ENCODE data around the gene DPEP1.

DPEP1 gene

DNA sequence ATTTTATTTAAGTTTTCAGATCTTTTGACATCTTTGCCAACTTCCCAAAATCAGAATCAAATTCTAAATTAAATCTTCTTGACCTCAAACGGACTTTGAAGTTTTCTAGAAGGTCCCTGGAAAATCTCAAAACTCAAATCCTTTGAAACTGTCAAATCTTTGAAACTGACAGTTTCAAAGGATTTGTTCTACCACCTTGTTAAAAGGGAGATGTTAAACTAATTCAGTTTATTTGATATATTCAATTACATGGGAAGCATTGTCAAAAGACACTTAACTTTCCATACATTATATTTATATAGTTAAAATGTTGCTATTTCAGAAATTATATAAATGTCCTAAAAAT lies 3.4 kb upstream of the DPEP1 start:
- Histone ChIP-seq H3K27me3 (no peaks in the 10 kb centered on the region), H3K27ac (no peak overlapping the region)
- TF ChIP-seq, protein P1, sequence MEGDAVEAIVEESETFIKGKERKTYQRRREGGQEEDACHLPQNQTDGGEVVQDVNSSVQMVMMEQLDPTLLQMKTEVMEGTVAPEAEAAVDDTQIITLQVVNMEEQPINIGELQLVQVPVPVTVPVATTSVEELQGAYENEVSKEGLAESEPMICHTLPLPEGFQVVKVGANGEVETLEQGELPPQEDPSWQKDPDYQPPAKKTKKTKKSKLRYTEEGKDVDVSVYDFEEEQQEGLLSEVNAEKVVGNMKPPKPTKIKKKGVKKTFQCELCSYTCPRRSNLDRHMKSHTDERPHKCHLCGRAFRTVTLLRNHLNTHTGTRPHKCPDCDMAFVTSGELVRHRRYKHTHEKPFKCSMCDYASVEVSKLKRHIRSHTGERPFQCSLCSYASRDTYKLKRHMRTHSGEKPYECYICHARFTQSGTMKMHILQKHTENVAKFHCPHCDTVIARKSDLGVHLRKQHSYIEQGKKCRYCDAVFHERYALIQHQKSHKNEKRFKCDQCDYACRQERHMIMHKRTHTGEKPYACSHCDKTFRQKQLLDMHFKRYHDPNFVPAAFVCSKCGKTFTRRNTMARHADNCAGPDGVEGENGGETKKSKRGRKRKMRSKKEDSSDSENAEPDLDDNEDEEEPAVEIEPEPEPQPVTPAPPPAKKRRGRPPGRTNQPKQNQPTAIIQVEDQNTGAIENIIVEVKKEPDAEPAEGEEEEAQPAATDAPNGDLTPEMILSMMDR (IDR thresholded peaks at IDR 0.05), result no peak

DNA sequence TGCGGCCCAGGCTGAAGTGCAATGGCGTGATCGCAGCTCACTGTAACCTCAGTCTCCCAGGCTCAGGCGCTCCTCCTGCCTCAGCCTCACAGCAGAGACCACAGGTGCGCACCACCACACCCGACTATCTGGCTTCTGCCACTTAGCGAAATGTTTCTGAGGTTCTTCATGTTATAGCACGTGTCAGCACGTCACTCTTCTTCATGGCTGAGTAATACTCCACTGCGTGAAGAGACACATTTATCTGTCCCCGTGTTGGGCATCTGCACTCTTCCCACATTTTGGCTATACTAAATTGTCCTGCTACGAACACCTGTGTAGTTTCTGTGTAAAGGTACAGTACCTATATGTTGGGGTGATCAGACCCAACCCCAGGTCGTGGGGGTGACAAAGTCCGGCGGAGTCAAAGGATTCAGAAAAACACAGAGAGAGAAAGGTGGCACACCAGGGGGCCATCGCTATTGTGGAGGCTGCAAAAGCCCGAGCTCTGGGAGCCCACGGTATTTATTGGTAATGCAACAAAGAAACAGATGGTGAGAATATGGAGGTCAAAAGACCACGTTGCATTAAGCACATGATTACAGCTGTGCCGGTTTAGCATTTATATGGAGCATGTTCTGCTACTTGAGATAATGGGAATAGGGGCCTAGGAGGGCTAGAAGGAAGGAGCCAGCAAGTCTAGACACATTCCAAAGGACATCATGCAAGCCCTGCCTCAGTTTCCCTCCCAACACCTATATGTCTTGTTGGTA lies 851 bp upstream of the DPEP1 start:
- H3K27me3 ChIP-seq, result no peaks in the 10 kb centered on the region
- H3K4me1 ChIP-seq (ENCODE audit: control insufficient read depth in 1 of 2, insufficient read depth in 1 of 2, low read depth in 1 of 2, low read length in 1 of 2), result no peaks in the 10 kb centered on the region
- H3K9me3 ChIP-seq, result no peaks in the 10 kb centered on the region
- no peak overlapping the region for H3K27ac ChIP-seq
- TF ChIP-seq, protein P1 (IDR thresholded peaks at IDR 0.05), result no peak
- no peaks in the 10 kb centered on the region for H3K36me3 ChIP-seq
- no peak overlapping the region for H3K4me3 ChIP-seq (ENCODE audit: low read depth in 1 of 2, low read length in 1 of 2)

More for the DNA sequence above, 3.4 kb upstream of the DPEP1 start:
- H3K9me3 ChIP-seq, result no peaks in the 10 kb centered on the region
- no peaks in the 10 kb centered on the region for H3K4me1 ChIP-seq (ENCODE audit: control insufficient read depth in 1 of 2, insufficient read depth in 1 of 2, low read depth in 1 of 2, low read length in 1 of 2)
- no peaks in the 10 kb centered on the region for H3K36me3 ChIP-seq
- H3K4me3 ChIP-seq (ENCODE audit: low read depth in 1 of 2, low read length in 1 of 2), result no peak overlapping the region

DNA sequence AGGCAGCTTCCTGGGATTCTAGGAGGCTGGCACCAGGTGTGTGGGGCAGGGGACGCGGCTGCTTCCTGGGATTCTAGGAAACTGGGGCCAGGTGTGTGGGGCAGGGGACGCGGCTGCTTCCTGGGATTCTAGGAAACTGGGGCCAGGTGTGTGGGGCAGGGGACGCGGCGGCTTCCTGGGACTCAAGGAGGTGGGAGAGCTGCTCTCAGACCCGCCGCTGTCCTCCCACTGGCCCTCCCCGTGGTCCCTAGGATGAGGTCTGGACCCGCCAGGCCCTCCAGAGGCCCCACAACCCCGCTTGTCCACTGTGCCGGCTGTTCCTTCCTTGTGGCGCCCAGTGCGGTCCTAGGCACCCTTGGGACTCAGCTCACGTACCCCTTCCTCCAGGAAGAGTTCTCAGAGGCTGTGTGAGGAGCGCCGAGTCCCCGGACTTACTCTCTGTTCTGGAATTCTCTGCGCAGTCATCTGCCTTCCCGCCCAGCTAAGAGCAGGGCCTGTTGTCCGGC lies 565 bp downstream of the DPEP1 start:
- no peaks in the 10 kb centered on the region for H3K4me1 ChIP-seq (ENCODE audit: control insufficient read depth in 1 of 2, insufficient read depth in 1 of 2, low read depth in 1 of 2, low read length in 1 of 2)
- H3K4me3 ChIP-seq (ENCODE audit: low read depth in 1 of 2, low read length in 1 of 2), result no peak overlapping the region
- TF ChIP-seq, protein P1 (IDR thresholded peaks at IDR 0.05), result no peak
- H3K9me3 ChIP-seq, result no peaks in the 10 kb centered on the region
- no peaks in the 10 kb centered on the region for H3K36me3 ChIP-seq
- H3K27me3 ChIP-seq, result no peaks in the 10 kb centered on the region
- H3K27ac ChIP-seq, result no peak overlapping the region

DNA sequence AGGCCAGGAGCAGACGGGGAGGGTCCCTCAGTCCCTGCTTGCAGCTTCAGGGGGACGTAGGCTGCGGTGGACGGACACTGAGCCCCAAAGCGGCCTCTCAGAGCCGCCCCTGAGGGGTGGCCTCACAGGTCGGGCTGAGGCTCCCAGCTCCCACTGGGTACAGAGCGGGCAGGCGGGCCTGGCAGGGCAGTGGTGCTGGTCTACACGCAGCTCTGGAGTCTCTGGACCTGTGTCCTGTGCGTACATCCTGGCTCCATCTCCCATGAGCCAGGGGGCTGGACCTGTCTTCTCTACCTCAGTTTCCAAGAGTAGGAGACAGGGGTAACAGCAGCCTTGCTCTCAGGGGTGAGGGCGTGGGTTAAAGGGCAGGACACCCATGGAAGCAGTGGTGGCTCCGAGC lies 1.7 kb downstream of the DPEP1 start:
- Histone ChIP-seq H3K4me3 (ENCODE audit: low read depth in 1 of 2, low read length in 1 of 2) (no peak overlapping the region), H3K36me3 (no peaks in the 10 kb centered on the region), H3K27me3 (no peaks in the 10 kb centered on the region), H3K4me1 (ENCODE audit: control insufficient read depth in 1 of 2, insufficient read depth in 1 of 2, low read depth in 1 of 2, low read length in 1 of 2) (no peaks in the 10 kb centered on the region), H3K27ac (no peak overlapping the region), H3K9me3 (no peaks in the 10 kb centered on the region)
- TF ChIP-seq, protein P1 (IDR thresholded peaks at IDR 0.05), result no peak

DNA sequence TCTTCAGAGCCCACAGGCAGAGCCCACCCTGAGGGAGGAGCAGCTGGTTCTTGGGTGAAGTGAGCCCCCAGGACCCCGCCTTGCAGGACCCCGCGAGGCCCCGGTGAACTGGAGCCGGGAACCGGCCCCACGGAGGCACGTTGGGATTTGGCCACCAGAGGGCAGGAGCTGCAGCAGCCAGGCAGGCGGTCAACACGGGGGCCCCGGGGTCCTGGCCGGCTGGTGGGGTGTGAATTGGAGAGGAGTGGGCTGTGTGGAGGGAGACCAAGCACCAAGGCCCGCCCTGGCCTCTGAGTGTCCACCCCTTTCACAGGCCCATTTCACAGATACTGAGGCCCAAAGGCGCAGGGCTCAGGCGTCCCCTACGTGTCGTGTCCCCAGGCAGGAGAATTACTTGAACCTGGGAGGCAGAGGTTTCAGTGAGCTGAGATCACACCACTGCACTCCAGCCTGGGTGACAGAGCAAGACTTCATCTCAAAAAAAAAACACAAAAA lies 2.2 kb downstream of the DPEP1 start:
- TF ChIP-seq, protein P1 (IDR thresholded peaks at IDR 0.05), result no peak
- Histone ChIP-seq H3K4me3 (ENCODE audit: low read depth in 1 of 2, low read length in 1 of 2) (no peak overlapping the region), H3K27ac (no peak overlapping the region), H3K27me3 (no peaks in the 10 kb centered on the region), H3K36me3 (no peaks in the 10 kb centered on the region), H3K4me1 (ENCODE audit: control insufficient read depth in 1 of 2, insufficient read depth in 1 of 2, low read depth in 1 of 2, low read length in 1 of 2) (no peaks in the 10 kb centered on the region), H3K9me3 (no peaks in the 10 kb centered on the region)
